HepG2 (cell line): ENCODE data around the gene LIG4. TPM values are rescaled to one million over a fixed set of nuclear protein-coding genes. Genes with fewer than 3 reads are reported as not detected.

ENCODE experiments used
- ATAC-seq: fragments of 200-7000 bp; cut with Tn5 transposase; 3 replicates; pipeline ENCODE4 v1.9.1; 2020; ENCODE audit warnings: mild to moderate bottlenecking, moderate library complexity
- BruUV-seq: library from RNA; stranded (reverse); fragments of 400-500 nt; replicated peaks from 2 replicates; lab custom pipeline; 2021; lab: Mats Ljungman, UMichigan
- CTCF ChIA-PET: fragments of 300-600 bp; formaldehyde crosslinking; extraction: SDS; loops from one replicate; lab custom pipeline; 2021; ENCODE audit warnings: low total read pairs, inconsistent platforms, low intra/inter-chr PET ratio; lab: Yijun Ruan, JAX
- POLR2A ChIA-PET: fragments of 350-600 bp; sonication (Branson Sonifier 250); formaldehyde crosslinking; loops from one replicate; lab custom pipeline; 2020; ENCODE audit warnings: antibody characterized with exemption, inconsistent platforms; lab: Yijun Ruan, JAX
- DNase-seq: peaks from one replicate; pipeline ENCODE4 v3.0.0-alpha.2; 2015; ENCODE audit warnings: low spot score
- FAIRE-seq: peaks from 3 replicates; lab custom pipeline; 2011; peaks lifted over from hg19 to GRCh38; lab: Jason Lieb, UNC
- H2AFZ ChIP-seq: one replicate; pipeline ENCODE4 v1.6.1; 2011; ENCODE audit warnings: low read length, inconsistent platforms
- H3K27ac ChIP-seq: fragments of 300-600 bp; 3 replicates; pipeline ENCODE4 v1.8.0; 2011; ENCODE audit warnings: mixed run types, mild to moderate bottlenecking, mixed read lengths, low read length, inconsistent platforms; ENCODE audit not compliant: insufficient read depth; ENCODE audit errors: extremely low read length
- H3K27me3 ChIP-seq, 2 experiments: fragments of 200-600 bp in 1 of 2; 2 replicates in 1 of 2; 3 replicates in 1 of 2; pipeline versions ENCODE4 v1.6.0 to v1.8.0; 2011; ENCODE audit warnings: low read length in 2 of 2, mild to moderate bottlenecking in 2 of 2, moderate library complexity in 2 of 2, inconsistent platforms in 1 of 2; ENCODE audit not compliant: insufficient read depth in 2 of 2, control insufficient read depth in 1 of 2
- H3K36me3 ChIP-seq, 2 experiments: fragments of 200-600 bp in 1 of 2; replicated peaks in 1 of 2; 2 replicates in 1 of 2; 3 replicates in 1 of 2; pipeline versions ENCODE4 v1.5.1 to v1.8.0; 2011; ENCODE audit warnings: low read length in 2 of 2, inconsistent platforms in 1 of 2; ENCODE audit not compliant: insufficient read depth in 2 of 2, control insufficient read depth in 1 of 2
- H3K4me1 ChIP-seq: 2 replicates; pipeline ENCODE4 v1.5.1; 2012; ENCODE audit warnings: low read length, inconsistent platforms; ENCODE audit not compliant: insufficient read depth
- H3K4me2 ChIP-seq: 2 replicates; pipeline ENCODE4 v1.6.0; 2011; ENCODE audit warnings: low read depth, low read length, inconsistent platforms
- H3K4me3 ChIP-seq, 3 experiments: fragments of 200-600 bp in 1 of 3; sonication (generic), shearing (Covaris generic) in 1 of 3; replicated peaks in 1 of 3; 2 replicates each; pipeline ENCODE4 v1.5.1; 2011 to 2016; ENCODE audit warnings: low read length in 3 of 3, inconsistent platforms in 2 of 3, low read depth in 2 of 3, mild to moderate bottlenecking in 2 of 3, control low read depth in 1 of 3, mixed read lengths in 1 of 3; ENCODE audit not compliant: insufficient read depth in 1 of 3
- H3K79me2 ChIP-seq: one replicate; pipeline ENCODE4 v1.6.1; 2011; ENCODE audit warnings: low read length, inconsistent platforms; ENCODE audit not compliant: insufficient read depth
- H3K9ac ChIP-seq: 2 replicates; pipeline ENCODE4 v1.6.0; 2011; ENCODE audit warnings: mild to moderate bottlenecking, low read depth, low read length, inconsistent platforms; ENCODE audit not compliant: insufficient read depth
- H3K9me3 ChIP-seq: 2 replicates; pipeline ENCODE4 v1.5.1; 2012; ENCODE audit warnings: mild to moderate bottlenecking, low read length
- H4K20me1 ChIP-seq: 2 replicates; pipeline ENCODE4 v1.6.0; 2011; ENCODE audit warnings: inconsistent platforms, mild to moderate bottlenecking, low read length, moderate library complexity; ENCODE audit not compliant: insufficient read depth
- ATF7 ChIP-seq, 2 experiments: fragments of 450-650 bp in 1 of 2; sonication (generic) in 1 of 2; formaldehyde crosslinking in 1 of 2; IDR thresholded peaks; 2 replicates each; pipeline versions ENCODE4 v1.4.0 to v1.6.1; 2016 to 2020; ENCODE audit warnings: antibody characterized with exemption in 1 of 2, mild to moderate bottlenecking in 1 of 2, missing genetic modification reagents in 1 of 2
- MBNL3 ChIP-seq: fragments of 250-450 bp; sonication (Bioruptor Pico); conservative IDR thresholded peaks from 2 replicates; pipeline ENCODE4 v1.8.0; 2022; ENCODE audit warnings: mild to moderate bottlenecking, inconsistent platforms
- RFXANK ChIP-seq: IDR thresholded peaks from 2 replicates; pipeline ENCODE4 v1.6.1; 2016
- ZNF331 ChIP-seq: sonication (generic); formaldehyde crosslinking; IDR thresholded peaks from 2 replicates; pipeline ENCODE4 v1.4.0; 2020; ENCODE audit warnings: missing genetic modification reagents
- ZNF598 ChIP-seq: sonication (generic); formaldehyde crosslinking; IDR thresholded peaks from 2 replicates; pipeline ENCODE4 v1.5.1; 2020; ENCODE audit warnings: mild to moderate bottlenecking, missing genetic modification reagents, borderline replicate concordance
- ZNF678 ChIP-seq: sonication (generic); formaldehyde crosslinking; IDR thresholded peaks from 2 replicates; pipeline ENCODE4 v1.4.0; 2020; ENCODE audit warnings: mild to moderate bottlenecking, missing genetic modification reagents
- ZSCAN12 ChIP-seq: sonication (generic); formaldehyde crosslinking; IDR thresholded peaks from 2 replicates; pipeline ENCODE4 v1.9.0; 2021; ENCODE audit warnings: mild to moderate bottlenecking, missing genetic modification reagents
- WGBS: methylation state at CpG from one replicate; pipeline ENCODE4 v1.1.6; 2017; ENCODE audit warnings: low lambda C conversion rate; 5-methylcytosine and 5-hydroxymethylcytosine counted together
- in situ Hi-C: cut with HindIII; loops from 2 replicates; pipeline ENCODE4 v1.10.0; 2017; ENCODE audit warnings: low pct_unique_long_range_greater_than_20kb; ENCODE audit not compliant: extremely low pct_ligation_motif_present
- intact Hi-C: fragments of 100-400 bp; cut with micrococcal nuclease; formaldehyde crosslinking; loops from one replicate; pipeline ENCODE4 v1.10.0; 2022; ENCODE audit not compliant: unreplicated experiment
- polyA plus RNA-seq, 8 experiments: library from polyadenylated mRNA; depleted of rRNA in 3 of 8; stranded (reverse) in 7 of 8; unstranded in 1 of 8; fragments of >200 nt; fragmentation: Illumina TruSeq in 4 of 8; extraction: Trizol in 4 of 8; gene quantifications; 2 replicates each; pipeline versions ENCODE4 v1.2.1 to v1.2.3, GENCODE V29; 2011 to 2016; ENCODE audit warnings: low read depth in 4 of 8, missing spikeins in 1 of 8, mixed read lengths in 1 of 8; ENCODE audit not compliant: insufficient read depth in 1 of 8
- total RNA-seq, 5 experiments: library from RNA; depleted of rRNA; stranded (reverse); fragments of >200 nt; fragmentation: Illumina TruSeq; extraction: Trizol; gene quantifications; 2 replicates each; pipeline ENCODE4 v1.2.3, GENCODE V29; 2016; ENCODE audit warnings: low read depth in 1 of 5
- TF ChIP-seq, protein P1 (sequence below): sonication (generic); formaldehyde crosslinking; conservative IDR thresholded peaks from 2 replicates; pipeline ENCODE4 v1.4.0; 2020; ENCODE audit warnings: missing genetic modification reagents
- TF ChIP-seq, protein P2 (sequence below), 2 experiments: sonication (generic) in 1 of 2; formaldehyde crosslinking in 1 of 2; IDR thresholded peaks; 2 replicates each; pipeline versions ENCODE4 v1.5.1 to v1.6.1; 2011 to 2020; ENCODE audit warnings: borderline replicate concordance in 1 of 2, low read depth in 1 of 2, low read length in 1 of 2, mild to moderate bottlenecking in 1 of 2, missing genetic modification reagents in 1 of 2, moderate library complexity in 1 of 2

Gene LIG4
- total and polyA plus RNA-seq, 2 of the 13 experiments (the other 11 are each of a cell fraction or from before 2014, with no cell fraction given): 4.0 to 4.5 TPM

DNA sequence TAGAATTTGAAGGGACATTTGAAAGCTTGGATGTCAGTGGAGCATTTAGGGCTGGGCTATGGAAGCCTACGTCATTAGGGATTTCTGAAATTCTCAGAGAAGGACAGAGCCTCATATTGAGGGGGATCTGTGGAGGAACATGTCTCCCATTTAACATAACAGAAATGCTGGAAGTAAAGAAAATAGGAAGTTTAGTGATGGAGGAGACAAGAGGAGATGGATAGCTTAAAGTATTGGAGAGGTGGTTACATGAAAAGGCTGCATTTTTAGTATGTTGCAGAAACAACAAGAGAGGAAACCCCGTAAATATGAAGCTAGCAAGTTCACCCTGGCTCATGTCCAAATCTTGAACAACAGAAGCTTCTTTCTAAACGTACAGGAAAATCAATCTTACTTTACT, 24.4 kb downstream of the LIG4 start:
- Histone ChIP-seq H3K27ac (no peak overlapping the region), H3K4me1 (no peaks in the 10 kb centered on the region), H3K9me3 (no peaks in the 10 kb centered on the region), H3K4me2 (no peak overlapping the region), H3K27me3 (no peaks in the 10 kb centered on the region), H3K79me2 (no peaks in the 10 kb centered on the region), H3K9ac (no peak overlapping the region), H4K20me1 (no peaks in the 10 kb centered on the region), H3K4me3 (no peak overlapping the region), H3K36me3 (no peaks in the 10 kb centered on the region), H2AFZ (no peak overlapping the region)
- in situ Hi-C loops (no loop called here), intact Hi-C loops (no loop called here)
- ATAC-seq (no peak), DNase-seq (no peak), FAIRE-seq (no peak)
- TF ChIP-seq ZSCAN12 (CRISPR knock-in tag) (no peak), ATF7 (IDR thresholded peaks at IDR 0.05) (no peak), ATF7 (CRISPR knock-in tag; IDR thresholded peaks at IDR 0.05) (no peak), RFXANK (CRISPR knock-in tag) (no peak), ZNF678 (CRISPR knock-in tag) (no peak), ZNF598 (CRISPR knock-in tag) (no peak), ZNF331 (CRISPR knock-in tag) (no peak), MBNL3 (no peak)
- TF ChIP-seq, protein P1, sequence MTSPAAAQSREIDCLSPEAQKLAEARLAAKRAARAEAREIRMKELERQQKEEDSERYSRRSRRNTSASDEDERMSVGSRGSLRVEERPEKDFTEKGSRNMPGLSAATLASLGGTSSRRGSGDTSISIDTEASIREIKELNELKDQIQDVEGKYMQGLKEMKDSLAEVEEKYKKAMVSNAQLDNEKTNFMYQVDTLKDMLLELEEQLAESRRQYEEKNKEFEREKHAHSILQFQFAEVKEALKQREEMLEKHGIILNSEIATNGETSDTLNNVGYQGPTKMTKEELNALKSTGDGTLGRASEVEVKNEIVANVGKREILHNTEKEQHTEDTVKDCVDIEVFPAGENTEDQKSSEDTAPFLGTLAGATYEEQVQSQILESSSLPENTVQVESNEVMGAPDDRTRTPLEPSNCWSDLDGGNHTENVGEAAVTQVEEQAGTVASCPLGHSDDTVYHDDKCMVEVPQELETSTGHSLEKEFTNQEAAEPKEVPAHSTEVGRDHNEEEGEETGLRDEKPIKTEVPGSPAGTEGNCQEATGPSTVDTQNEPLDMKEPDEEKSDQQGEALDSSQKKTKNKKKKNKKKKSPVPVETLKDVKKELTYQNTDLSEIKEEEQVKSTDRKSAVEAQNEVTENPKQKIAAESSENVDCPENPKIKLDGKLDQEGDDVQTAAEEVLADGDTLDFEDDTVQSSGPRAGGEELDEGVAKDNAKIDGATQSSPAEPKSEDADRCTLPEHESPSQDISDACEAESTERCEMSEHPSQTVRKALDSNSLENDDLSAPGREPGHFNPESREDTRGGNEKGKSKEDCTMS (CRISPR knock-in tag): no peak
- TF ChIP-seq, protein P2, sequence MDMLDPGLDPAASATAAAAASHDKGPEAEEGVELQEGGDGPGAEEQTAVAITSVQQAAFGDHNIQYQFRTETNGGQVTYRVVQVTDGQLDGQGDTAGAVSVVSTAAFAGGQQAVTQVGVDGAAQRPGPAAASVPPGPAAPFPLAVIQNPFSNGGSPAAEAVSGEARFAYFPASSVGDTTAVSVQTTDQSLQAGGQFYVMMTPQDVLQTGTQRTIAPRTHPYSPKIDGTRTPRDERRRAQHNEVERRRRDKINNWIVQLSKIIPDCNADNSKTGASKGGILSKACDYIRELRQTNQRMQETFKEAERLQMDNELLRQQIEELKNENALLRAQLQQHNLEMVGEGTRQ (IDR thresholded peaks at IDR 0.05; ENCODE audit: low read depth, low read length): no peak
- TF ChIP-seq, protein P2 (CRISPR knock-in tag; IDR thresholded peaks at IDR 0.05; ENCODE audit: borderline replicate concordance): no peak
- BruUV-seq: no TSS peak
- ChIA-PET POLR2A (no interaction called here), CTCF (no interaction called here)
- 9% methylated on average over 3 of the region's 3 CpGs for WGBS
